Activated CD8-positive, alpha-beta T cell treated with anti-CD3 and anti-CD28 coated beads for 36 hours (primary cell): Measurements from ENCODE around the gene TREM2. TPM values are rescaled to one million over a fixed set of nuclear protein-coding genes. Genes with fewer than 3 reads are reported as not detected.
"Not testable (repeated sequence)": the region's sequence is repeated elsewhere in the genome, so short reads cannot be mapped to it uniquely, and the experiment has no call there.

Experiments
- ATAC-seq: fragments of 200-7000 bp; cut with Tn5 transposase; one replicate; pipeline ENCODE4 v1.10.0; 2021; ENCODE audit warnings: mild to moderate bottlenecking, moderate library complexity
- CTCF ChIA-PET: fragments of 350-600 bp; sonication (Branson Sonifier 250); formaldehyde crosslinking; loops from one replicate; lab custom pipeline; 2021; ENCODE audit warnings: antibody characterized with exemption; lab: Charles Lee
- POLR2A ChIA-PET: fragments of 350-600 bp; sonication (Branson Sonifier 250); formaldehyde crosslinking; loops from one replicate; lab custom pipeline; 2021; ENCODE audit warnings: antibody characterized with exemption; lab: Charles Lee
- DNase-seq: peaks from one replicate; pipeline ENCODE4 v3.0.0-alpha.2; 2020
- H3K27ac Mint-ChIP-seq: one replicate; pipeline ENCODE4 v1.8.0; 2021; ENCODE audit warnings: mild to moderate bottlenecking, mixed read lengths
- H3K27me3 Mint-ChIP-seq: one replicate; pipeline ENCODE4 v1.8.0; 2021; ENCODE audit warnings: mixed read lengths
- H3K36me3 Mint-ChIP-seq: one replicate; pipeline ENCODE4 v1.8.0; 2021; ENCODE audit warnings: low read depth, mixed read lengths
- H3K4me1 Mint-ChIP-seq: one replicate; pipeline ENCODE4 v1.8.0; 2021; ENCODE audit warnings: low read depth, mixed read lengths
- H3K4me3 Mint-ChIP-seq: one replicate; pipeline ENCODE4 v1.8.0; 2021; ENCODE audit warnings: mild to moderate bottlenecking, moderate library complexity, mixed read lengths
- H3K9me3 Mint-ChIP-seq: one replicate; pipeline ENCODE4 v1.8.0; 2021; ENCODE audit warnings: mixed read lengths
- CTCF ChIP-seq: fragments of 200-600 bp; IDR thresholded peaks from one replicate; pipeline ENCODE4 v1.8.0; 2022; ENCODE audit warnings: antibody characterized with exemption, mild to moderate bottlenecking
- intact Hi-C: fragments of 100-400 bp; cut with micrococcal nuclease; formaldehyde crosslinking; loops from one replicate; pipeline ENCODE4 v1.10.0; 2022
- total RNA-seq, 2 experiments: library from RNA; stranded (reverse); gene quantifications; one replicate each; pipeline ENCODE4 v1.2.3, GENCODE V29; 2021

Gene TREM2
- total RNA-seq, 2 experiments from 2014 or later, result not detected

GRCh38 chr6:41125282-41125681, 37.6 kb downstream of the TREM2 start:
- H3K4me3 Mint-ChIP-seq, result no peak overlapping the region
- ChIA-PET POLR2A (no interaction called here), CTCF (interaction anchor here (2.0 kb wide), 1 partner anchor 57 kb away, joined by 5 read pairs; no protein-coding TSS in a partner anchor)

DNA sequence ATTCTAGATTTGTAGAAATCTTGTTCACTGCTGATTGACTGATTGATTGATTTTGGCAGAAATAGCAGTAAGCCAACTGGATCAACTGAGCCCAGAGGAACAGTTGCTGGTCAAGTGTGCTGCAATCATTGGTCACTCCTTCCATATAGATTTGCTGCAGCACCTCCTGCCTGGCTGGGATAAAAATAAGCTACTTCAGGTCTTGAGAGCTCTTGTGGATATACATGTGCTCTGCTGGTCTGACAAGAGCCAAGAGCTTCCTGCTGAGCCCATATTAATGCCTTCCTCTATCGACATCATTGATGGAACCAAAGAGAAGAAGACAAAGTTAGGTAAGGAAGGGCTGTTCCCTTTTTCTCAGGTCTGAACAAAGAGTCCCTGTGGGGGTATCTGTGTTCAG, 40.0 kb downstream of the TREM2 start:
- intact Hi-C loops, result no loop called here
- DNase-seq (no peak), ATAC-seq (no peak)
- TF ChIP-seq CTCF, result no peak
- H3K4me1 Mint-ChIP-seq, result no peaks in the 10 kb centered on the region
- peaks cover 13% of the 10 kb centered on the region for H3K36me3 Mint-ChIP-seq
- ChIA-PET CTCF (no interaction called here), POLR2A (interaction anchor here (0.9 kb wide), 1 partner anchor 165 kb away, joined by 3 read pairs; no protein-coding TSS in a partner anchor)
- no peaks in the 10 kb centered on the region for H3K27me3 Mint-ChIP-seq
- no peaks in the 10 kb centered on the region for H3K9me3 Mint-ChIP-seq
- H3K27ac Mint-ChIP-seq, result no peak overlapping the region
- no peak overlapping the region for H3K4me3 Mint-ChIP-seq

More at GRCh38 chr6:41125282-41125681, 37.6 kb downstream of the TREM2 start:
- Mint-ChIP-seq H3K27ac (no peak overlapping the region), H3K27me3 (no peaks in the 10 kb centered on the region), H3K36me3 (peaks cover 18% of the 10 kb centered on the region), H3K9me3 (no peaks in the 10 kb centered on the region), H3K4me1 (no peaks in the 10 kb centered on the region)
- DNase-seq, result no peak
- intact Hi-C loops, result no loop called here
- no peak for ATAC-seq
- TF ChIP-seq CTCF, result no peak

DNA sequence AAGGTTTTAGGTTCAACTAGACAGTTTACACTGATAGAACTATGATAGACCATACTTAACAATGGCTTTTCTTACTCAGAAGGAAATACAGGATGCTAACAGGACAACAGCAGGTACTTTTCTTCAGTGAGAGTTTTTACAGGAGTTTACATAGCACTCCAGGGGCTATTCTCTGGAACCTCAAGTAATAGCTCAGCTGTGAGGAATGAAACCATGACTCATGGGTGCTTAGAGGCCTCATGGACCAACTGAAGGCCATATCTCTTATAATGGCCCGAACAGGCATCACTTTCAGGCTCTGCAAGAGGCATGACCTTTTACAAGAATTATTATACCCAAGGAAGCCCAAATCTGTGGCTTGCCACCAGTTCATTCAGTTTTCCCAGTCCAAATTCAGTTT, 40.5 kb downstream of the TREM2 start:
- Mint-ChIP-seq H3K9me3 (no peaks in the 10 kb centered on the region), H3K4me1 (no peaks in the 10 kb centered on the region), H3K27me3 (no peaks in the 10 kb centered on the region), H3K27ac (no peak overlapping the region), H3K36me3 (peaks cover 12% of the 10 kb centered on the region), H3K4me3 (no peak overlapping the region)
- DNase-seq (no peak), ATAC-seq (no peak)
- intact Hi-C loops, result no loop called here
- ChIA-PET CTCF (interaction anchor here (0.6 kb wide), 1 partner anchor 1412 kb away, joined by 3 read pairs; no protein-coding TSS in a partner anchor), POLR2A (interaction anchor here (0.9 kb wide), 1 partner anchor 164 kb away, joined by 3 read pairs; no protein-coding TSS in a partner anchor)
- TF ChIP-seq CTCF, result no peak

DNA sequence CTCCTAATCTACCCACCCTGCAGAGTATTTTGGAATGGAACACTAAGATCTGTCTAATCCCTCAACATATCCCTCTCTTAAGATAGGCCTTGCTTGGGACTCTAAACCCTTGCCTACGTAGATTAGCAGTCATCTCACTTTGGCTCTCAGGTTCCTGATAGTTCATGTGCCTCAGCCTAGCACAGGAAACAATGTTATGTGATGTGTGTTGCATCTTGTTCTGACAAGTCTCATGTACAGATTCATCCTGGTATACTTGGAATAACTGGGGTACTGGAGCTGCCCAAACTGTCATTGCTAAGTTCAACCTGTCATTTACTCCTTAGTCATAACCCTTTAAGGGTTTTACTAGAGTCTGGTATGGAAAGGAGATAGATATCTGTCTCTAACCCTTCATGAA, 42.9 kb downstream of the TREM2 start:
- Mint-ChIP-seq H3K36me3 (peaks cover 11% of the 10 kb centered on the region), H3K27me3 (no peaks in the 10 kb centered on the region), H3K4me3 (no peak overlapping the region), H3K27ac (no peak overlapping the region), H3K9me3 (no peaks in the 10 kb centered on the region), H3K4me1 (no peaks in the 10 kb centered on the region)
- DNase-seq (no peak), ATAC-seq (no peak)
- no peak for TF ChIP-seq CTCF
- intact Hi-C loops, result no loop called here
- ChIA-PET POLR2A (no interaction called here), CTCF (no interaction called here)

DNA sequence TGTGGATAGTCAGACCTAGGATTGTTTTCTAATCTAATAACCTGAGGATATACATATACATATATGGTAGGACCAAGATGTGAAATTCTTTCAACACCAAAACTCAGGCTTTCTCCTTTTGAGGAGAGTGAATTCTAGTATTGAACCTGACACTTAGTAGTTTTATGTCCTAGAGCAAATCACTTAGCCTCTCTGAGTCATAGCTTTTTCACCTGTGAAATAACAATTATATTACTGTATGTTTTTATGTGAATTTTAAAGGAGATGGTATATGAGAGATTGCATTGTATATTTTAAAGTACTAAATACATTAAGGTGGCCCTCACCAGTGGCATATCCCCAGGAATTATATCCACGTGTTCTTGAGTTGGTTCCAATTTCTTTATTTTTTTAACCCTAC, 43.4 kb downstream of the TREM2 start:
- no peak for DNase-seq
- intact Hi-C loops, result no loop called here
- Mint-ChIP-seq H3K4me1 (no peaks in the 10 kb centered on the region), H3K36me3 (peaks cover 11% of the 10 kb centered on the region), H3K27me3 (no peaks in the 10 kb centered on the region), H3K4me3 (no peak overlapping the region), H3K27ac (no peak overlapping the region), H3K9me3 (no peaks in the 10 kb centered on the region)
- no peak for ATAC-seq
- ChIA-PET POLR2A (no interaction called here), CTCF (interaction anchor here (1.1 kb wide), 1 partner anchor 187 kb away, joined by 3 read pairs; no protein-coding TSS in a partner anchor)
- TF ChIP-seq CTCF, result no peak

GRCh38 chr6:41115027-41115426, 47.9 kb downstream of the TREM2 start:
- H3K4me1 Mint-ChIP-seq, H3K36me3 Mint-ChIP-seq, POLR2A ChIA-PET, H3K9me3 Mint-ChIP-seq, DNase-seq, intact Hi-C loops, H3K27me3 Mint-ChIP-seq, H3K27ac Mint-ChIP-seq, H3K4me3 Mint-ChIP-seq, CTCF ChIA-PET, ATAC-seq: not testable (repeated sequence)
